Sigmoid colon (tissue), 4 donors: Measurements from ENCODE around the gene SLC16A12.

Source experiments
- EP300 ChIP-seq, 4 donors: sonication (generic); formaldehyde crosslinking; IDR thresholded peaks; one replicate each; pipeline ENCODE4 v1.6.1; 2017; ENCODE audit warnings: antibody characterized with exemption in 4 of 4
- POLR2A ChIP-seq, 2 donors: fragments of 450-650 bp; IDR thresholded peaks; one replicate each; pipeline ENCODE4 v1.6.1; 2016; ENCODE audit warnings: antibody characterized with exemption in 2 of 2, mild to moderate bottlenecking in 2 of 2, moderate library complexity in 2 of 2
- TF ChIP-seq, protein P1 (sequence below), 4 experiments: fragments of 450-650 bp in 3 of 4; fragments of 200-600 bp in 1 of 4; IDR thresholded peaks; one replicate each; pipeline ENCODE4 v1.5.1; 2016 to 2019; ENCODE audit warnings: antibody characterized with exemption in 4 of 4, mild to moderate bottlenecking in 3 of 4, moderate library complexity in 2 of 4

DNA sequence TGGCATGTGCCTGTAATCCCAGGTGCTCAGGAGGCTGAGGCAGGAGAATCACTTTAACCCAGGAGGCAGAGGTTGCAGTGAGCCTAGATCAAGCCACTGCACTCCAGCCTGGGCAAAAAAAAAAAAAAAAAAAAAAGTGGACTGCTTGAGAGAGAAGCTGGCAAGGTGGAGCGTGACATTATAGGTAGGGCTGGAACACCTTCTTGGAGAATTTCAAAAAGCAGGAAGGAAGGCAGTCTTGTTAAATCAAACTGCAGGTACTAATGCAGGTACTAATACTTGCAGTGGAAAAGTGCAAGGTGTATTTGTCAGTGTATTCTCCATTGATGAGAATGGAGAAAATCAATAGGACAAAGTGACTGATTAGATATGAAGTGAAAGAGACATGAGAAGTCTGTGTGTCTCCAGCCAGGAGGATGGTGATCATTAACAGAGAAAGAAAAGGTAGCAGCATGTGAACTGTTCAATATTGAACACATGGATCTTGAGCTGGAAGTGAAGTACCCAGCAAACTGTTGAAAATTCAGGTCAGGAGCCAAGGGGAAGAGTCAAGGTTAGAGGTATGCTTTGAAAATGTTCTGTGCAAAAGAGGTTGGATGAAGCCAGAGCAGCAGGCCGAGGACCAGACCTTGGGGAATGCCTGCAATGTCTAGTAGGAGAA, 12.6 kb upstream of the SLC16A12 start:
- TF ChIP-seq, protein P1, sequence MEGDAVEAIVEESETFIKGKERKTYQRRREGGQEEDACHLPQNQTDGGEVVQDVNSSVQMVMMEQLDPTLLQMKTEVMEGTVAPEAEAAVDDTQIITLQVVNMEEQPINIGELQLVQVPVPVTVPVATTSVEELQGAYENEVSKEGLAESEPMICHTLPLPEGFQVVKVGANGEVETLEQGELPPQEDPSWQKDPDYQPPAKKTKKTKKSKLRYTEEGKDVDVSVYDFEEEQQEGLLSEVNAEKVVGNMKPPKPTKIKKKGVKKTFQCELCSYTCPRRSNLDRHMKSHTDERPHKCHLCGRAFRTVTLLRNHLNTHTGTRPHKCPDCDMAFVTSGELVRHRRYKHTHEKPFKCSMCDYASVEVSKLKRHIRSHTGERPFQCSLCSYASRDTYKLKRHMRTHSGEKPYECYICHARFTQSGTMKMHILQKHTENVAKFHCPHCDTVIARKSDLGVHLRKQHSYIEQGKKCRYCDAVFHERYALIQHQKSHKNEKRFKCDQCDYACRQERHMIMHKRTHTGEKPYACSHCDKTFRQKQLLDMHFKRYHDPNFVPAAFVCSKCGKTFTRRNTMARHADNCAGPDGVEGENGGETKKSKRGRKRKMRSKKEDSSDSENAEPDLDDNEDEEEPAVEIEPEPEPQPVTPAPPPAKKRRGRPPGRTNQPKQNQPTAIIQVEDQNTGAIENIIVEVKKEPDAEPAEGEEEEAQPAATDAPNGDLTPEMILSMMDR (IDR thresholded peaks at IDR 0.05) = no peak
- TF ChIP-seq POLR2A (IDR thresholded peaks at IDR 0.05) = no peak
- TF ChIP-seq EP300 (IDR thresholded peaks at IDR 0.05) = no peak
